Measurements from ENCODE around the gene KIAA1328.

The KIAA1328 gene

GRCh38 chr18:36828630-36829361 lies at the start of gene KIAA1328, which contains the start of gene TPGS2:
Gene KIAA1328, plus strand, starts transcription at chr18:36829127. Its CDS starts 12 bp downstream, at chr18:36829139.
Gene TPGS2, minus strand, starts transcription at chr18:36829002. Its CDS starts 235 bp downstream, at chr18:36828767.
- peak within 1 kb of the TSS; percentile 92 for H3K27ac ChIP-seq
- CTCF ChIA-PET: interaction anchor here (0.5 to 0.6 kb wide), 2 partner anchors 78 to 732 kb away, joined by 3 read pairs; no protein-coding TSS in a partner anchor
- POLR2A ChIA-PET (ENCODE audit: low non-redundant PET): interaction anchor here (0.7 kb wide), 1 partner anchor 506 kb away, joined by 4 read pairs; no protein-coding TSS in a partner anchor
- TF ChIP-seq CTCF (conservative IDR thresholded peaks at IDR 0.05; ENCODE audit: low read depth): peak; percentile 60
- peak; percentile 84 for DNase-seq (ENCODE audit: low spot score)

- H3K27ac ChIP-seq: no peak overlapping the region
- DNase-seq (ENCODE audit: low spot score): no peak
- CTCF ChIA-PET: no interaction called here
- POLR2A ChIA-PET (ENCODE audit: low non-redundant PET): no interaction called here
- TF ChIP-seq CTCF (conservative IDR thresholded peaks at IDR 0.05; ENCODE audit: low read depth): no peak
Observed at GRCh38 chr18:36780748-36781147, 48.2 kb upstream of the KIAA1328 start.

- no peak for TF ChIP-seq CTCF (conservative IDR thresholded peaks at IDR 0.05; ENCODE audit: low read depth)
- H3K27ac ChIP-seq: no peak overlapping the region
- no peak for DNase-seq (ENCODE audit: low spot score)
- POLR2A ChIA-PET (ENCODE audit: low non-redundant PET): no interaction called here
- CTCF ChIA-PET: no interaction called here
Observed at GRCh38 chr18:36782710-36783109, 46.2 kb upstream of the KIAA1328 start.

- CTCF ChIA-PET: no interaction called here
Observed at GRCh38 chr18:36783792-36784191, 45.1 kb upstream of the KIAA1328 start.

GRCh38 chr18:36786686-36787085 lies 42.2 kb upstream of the KIAA1328 start:
- CTCF ChIA-PET: no interaction called here
- POLR2A ChIA-PET (ENCODE audit: low non-redundant PET): no interaction called here

More at GRCh38 chr18:36783792-36784191, 45.1 kb upstream of the KIAA1328 start:
- no peak for TF ChIP-seq CTCF (conservative IDR thresholded peaks at IDR 0.05; ENCODE audit: low read depth)
- POLR2A ChIA-PET (ENCODE audit: low non-redundant PET): no interaction called here
- DNase-seq (ENCODE audit: low spot score): no peak
- no peak overlapping the region for H3K27ac ChIP-seq

More at GRCh38 chr18:36786686-36787085, 42.2 kb upstream of the KIAA1328 start:
- H3K27ac ChIP-seq: peak overlapping the region; percentile 38
- no peak for DNase-seq (ENCODE audit: low spot score)
- TF ChIP-seq CTCF (conservative IDR thresholded peaks at IDR 0.05; ENCODE audit: low read depth): no peak
